Measurements from ENCODE around the gene DDX25.
"Not testable (repeated sequence)": the region's sequence is repeated elsewhere in the genome, so short reads cannot be mapped to it uniquely, and the experiment has no call there.

Gene DDX25

DNA sequence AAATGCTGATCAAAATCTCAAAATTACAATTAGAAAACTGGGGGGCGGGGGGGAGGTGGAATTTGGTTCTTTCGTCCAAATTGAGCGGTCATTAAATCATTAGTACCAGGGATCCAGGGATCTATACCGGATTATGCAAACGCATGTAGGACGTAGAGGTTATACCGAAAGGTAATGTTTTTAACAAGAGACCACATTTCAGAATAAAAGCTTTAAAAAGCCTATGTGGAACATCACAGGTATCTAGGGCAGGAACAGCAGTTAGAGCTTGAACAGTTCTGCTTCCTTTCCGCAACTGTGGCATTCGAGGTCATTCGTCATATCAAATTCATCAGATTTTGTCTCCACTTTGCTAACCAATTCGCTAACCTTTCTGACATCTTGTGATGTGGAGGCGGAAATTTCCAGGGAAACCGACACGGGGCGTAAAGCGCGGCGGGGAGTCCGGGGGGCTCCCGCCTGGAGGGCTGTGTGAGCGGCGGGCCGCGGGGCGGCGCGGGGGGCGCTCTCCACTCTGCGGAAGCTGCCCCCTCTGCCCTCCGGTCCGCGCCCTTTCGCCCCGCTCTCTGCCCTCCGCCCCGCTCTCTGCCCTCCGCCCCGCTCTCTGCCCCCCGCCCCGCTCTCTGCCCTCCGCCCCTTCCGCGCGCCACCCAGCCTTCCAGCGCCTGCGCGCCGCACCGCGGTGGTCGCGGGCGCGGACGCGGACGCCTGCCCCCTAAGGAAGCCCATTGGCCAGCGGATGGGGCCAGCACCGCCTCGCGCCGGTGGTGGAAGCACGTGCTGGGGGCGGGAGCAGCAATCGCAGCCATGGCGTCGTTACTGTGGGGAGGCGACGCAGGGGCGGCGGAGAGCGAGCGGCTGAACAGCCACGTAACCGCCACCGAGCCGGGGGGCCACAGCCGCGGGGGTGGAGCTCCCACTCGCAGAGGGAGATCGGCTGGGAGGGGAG lies at the start of gene DDX25:
Gene DDX25 (plus strand): TSS at position 798 of the 949 bp plus-strand sequence. CDS start 10 bp downstream, at position 808.
- DNase-seq = no peak

- DNase-seq = not testable (repeated sequence)
Observed at GRCh38 chr11:125857670-125858069, 46.6 kb upstream of the DDX25 start.

DNA sequence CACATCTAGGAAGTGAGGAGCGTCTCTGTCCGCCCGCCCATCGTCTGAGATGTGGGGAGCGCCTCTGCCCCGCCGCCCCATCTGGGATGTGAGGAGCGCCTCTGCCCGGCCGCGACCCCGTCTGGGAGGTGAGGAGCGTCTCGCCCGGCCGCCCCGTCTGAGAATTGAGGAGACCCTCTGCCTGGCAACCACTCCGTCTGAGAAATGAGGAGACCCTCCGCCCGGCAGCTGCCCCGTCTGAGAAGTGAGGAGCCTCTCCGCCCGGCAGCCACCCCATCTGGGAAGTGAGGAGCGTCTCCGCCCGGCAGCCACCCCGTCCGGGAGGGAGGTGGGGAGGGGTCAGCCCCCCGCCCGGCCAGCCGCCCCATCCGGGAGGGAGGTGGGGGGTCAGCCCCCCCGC lies 41.5 kb upstream of the DDX25 start:
- not testable (repeated sequence) for DNase-seq

DNA sequence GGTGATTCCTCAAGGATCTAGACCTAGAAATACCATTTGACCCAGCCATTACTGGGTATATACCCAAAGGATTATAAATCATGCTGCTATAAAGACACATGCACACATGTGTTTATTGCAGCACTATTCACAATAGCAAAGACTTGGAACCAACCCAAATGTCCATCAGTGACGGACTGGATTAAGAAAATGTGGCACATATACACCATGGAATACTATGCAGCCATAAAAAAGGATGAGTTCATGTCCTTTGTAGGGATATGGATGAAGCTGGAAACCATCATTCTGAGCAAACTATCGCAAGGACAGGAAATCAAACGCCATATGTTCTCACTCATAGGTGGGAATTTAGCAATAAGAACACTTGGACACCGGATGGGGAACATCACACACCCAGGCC lies 39.0 kb upstream of the DDX25 start:
- DNase-seq = not testable (repeated sequence)

- no peak for DNase-seq
Observed at GRCh38 chr11:125869521-125869920, 34.8 kb upstream of the DDX25 start.

GRCh38 chr11:125871391-125872137 lies 32.7 kb upstream of the DDX25 start:
- peak; percentile 26 for DNase-seq

DNA sequence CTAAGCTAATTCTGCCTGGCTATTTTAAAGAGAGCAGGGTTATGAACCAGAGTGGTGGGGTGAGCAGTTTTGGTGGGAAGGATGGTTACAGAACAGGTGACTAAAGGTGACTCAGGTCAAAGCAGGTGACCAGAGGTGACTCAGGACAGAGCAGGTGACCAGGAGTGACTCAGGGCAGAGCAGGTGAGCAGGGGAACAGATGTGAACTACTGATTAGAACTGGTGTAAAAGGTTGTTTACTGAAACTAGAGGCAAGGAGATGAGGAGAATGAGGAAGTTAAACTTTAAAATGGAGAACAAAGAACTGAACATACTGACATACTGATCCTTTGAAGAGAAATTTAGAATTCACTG lies 32.2 kb upstream of the DDX25 start:
- no peak for DNase-seq

GRCh38 chr11:125873881-125874555 lies 30.3 kb upstream of the DDX25 start:
- no peak for DNase-seq

DNA sequence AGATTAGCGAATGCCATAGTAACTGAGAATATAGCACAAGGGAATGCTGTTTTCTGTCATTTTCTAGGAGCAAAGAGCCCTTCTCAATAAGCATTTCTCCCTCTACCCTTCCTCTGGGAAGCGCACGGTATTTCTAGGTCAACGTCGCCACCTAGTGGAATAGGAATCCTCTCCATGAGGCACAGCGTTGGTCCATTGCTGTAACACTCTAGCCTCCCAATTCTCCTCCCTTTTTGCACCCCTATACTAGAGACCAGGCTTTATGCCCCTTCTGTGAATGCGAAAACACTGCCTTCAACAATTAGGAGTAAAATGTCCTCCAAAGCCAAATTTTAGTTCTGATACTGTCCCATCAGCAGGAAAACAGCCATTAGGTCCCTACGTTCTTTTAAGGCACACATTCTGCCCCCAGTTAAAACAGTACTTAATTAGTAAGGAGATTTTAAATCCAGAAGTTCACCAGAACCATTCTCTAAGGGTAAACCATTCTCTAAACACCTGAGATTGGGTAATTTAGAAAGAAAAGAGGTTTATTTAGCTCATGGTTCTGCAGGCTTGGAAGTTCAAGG lies 29.7 kb upstream of the DDX25 start:
- DNase-seq = peak; percentile 51

- DNase-seq = no peak
Observed at GRCh38 chr11:125881291-125881690, 23.0 kb upstream of the DDX25 start.

GRCh38 chr11:125883375-125883774 lies 20.9 kb upstream of the DDX25 start:
- DNase-seq = no peak

DNA sequence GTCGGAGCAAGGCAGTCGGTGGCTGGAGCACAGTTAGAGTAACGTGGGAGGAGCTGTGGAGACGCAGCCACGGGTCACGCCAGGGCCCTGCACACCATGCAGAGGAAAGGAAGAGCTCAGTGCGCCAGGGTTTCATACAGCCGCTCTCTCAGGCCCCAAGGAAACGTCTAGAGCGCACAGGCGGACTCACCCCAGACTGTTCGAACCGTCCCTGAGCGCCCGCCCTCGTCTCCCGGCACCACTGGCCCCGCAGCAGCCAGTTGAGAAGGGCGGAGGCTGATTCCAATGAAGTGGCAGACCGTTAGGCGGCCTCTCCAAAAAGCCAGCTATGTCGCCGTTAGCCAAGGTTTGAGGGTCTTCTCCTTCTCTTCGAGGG lies 17.3 kb upstream of the DDX25 start:
- peak; percentile 55 for DNase-seq

DNA sequence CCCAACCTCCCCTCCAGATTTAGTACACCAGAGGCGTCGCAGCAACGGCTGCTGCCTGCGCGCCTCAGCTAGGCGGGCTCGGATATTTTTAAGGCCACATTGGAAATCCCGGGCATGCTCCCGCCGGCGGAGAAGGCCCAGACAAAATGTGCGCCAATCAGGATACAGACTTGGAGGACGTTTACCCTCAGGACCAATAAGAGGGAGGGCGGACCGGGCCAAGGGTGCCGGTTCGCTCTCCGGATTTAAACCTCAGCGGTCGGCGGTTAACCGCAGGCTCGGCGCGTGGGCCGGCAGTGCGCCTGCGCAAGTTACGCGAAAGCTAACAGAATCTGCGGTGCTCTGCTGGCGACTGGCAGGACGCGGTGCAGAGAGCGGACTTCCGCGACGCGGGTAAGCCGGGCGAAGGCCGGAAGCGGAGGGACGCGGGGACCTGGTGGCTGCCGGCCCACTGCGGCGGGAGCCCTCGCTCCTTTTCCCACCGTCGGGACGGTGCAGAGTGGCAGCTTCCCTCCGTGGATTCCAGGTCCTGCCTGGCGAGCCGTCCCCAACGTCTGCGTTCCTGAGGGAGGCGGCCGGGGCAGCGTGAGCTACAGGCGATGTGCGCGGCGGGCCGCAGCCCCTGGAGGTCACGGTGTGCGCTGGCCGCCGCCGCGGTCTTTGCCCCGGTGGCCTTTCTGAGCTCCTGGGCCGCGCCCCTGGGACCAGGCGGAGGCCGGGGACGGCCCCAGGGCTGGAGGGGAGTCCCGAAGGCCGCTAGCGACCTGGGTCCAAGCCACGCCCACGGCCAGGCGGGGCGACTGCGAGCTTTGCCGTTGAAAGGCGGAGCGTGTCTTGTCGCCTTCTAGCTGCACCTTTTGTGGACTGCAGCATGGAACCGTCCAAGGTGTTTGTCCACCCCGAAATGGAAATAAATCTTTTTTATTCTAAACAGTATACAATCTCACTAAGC lies 16.7 kb upstream of the DDX25 start, which contains the start of gene HYLS1:
Gene HYLS1 (plus strand): TSS at position 296 of the 952 bp plus-strand sequence. CDS start 11,701 bp downstream, outside the sequence.
- DNase-seq = peak; percentile 95

- no peak for DNase-seq
Observed at GRCh38 chr11:125890447-125891100, 13.7 kb upstream of the DDX25 start.

DNA sequence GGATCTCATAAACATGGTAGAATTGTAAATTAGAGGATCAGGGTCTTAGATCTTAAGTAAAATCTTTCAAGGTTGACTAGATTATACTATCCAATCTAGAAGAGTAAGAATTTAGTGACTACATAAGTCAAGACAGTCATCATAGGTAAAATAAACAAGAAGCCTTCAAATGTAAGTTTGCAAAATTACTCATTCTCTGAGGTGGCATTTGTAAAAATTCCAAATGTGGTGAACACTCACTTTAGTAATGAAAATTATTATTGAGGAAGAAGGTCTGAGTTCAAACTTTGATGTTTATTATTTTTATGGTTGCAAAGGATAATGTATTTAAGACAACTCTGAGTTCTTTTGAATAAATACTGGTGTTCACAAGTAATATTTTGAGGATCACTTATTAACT lies 12.2 kb upstream of the DDX25 start:
- DNase-seq = no peak

DNA sequence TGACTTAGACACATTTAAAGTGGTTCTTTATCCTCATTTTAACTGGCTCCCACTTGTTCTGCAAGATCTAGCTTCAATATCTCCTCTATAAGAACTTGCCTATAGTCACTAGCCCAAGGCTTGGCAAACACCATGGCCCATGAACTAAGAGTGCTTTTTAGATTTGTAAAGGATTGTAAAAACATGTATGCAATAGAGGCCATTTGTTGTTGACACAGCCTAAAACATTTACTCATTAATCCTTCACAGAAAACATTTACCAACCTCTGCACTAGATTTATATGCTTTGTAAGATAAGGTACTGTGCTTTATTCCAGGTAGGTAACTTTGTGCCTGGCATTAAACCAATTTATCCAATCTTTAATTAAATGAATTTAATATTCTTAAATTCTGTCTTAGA lies 11.3 kb upstream of the DDX25 start:
- DNase-seq = no peak

- DNase-seq = no peak
Observed at GRCh38 chr11:125901872-125902271, 2.4 kb upstream of the DDX25 start.

DNA sequence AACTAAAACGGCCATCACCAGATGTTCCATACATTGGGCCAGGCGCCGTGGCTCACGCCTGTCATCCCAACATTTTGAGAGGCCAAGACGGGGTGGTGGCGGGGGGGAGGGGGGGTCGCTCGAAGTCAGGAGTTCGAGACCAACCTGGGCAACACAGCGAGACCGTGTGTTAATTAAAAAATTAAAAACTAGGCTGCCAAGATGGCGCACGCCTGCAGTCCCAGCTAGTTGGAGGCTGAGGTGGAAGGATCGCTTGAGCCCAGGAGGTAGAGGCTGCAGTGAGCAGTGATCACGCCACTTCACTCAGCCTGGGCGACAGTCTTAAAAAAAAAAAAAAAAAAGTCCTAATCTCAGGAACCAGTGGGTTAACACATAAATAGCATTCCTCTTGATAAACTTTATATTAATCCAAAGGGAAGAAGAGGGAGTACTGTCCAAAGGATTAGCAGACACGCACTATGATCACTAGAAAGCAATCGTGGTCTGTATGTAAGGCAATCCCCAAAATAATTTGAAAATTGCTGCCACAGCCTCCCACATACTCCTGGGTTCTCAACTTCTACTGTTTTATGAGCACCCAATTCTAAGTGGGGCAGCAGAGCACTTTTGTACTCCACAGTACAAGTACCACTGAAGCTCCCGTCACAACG lies 1.9 kb upstream of the DDX25 start:
- no peak for DNase-seq

DNA sequence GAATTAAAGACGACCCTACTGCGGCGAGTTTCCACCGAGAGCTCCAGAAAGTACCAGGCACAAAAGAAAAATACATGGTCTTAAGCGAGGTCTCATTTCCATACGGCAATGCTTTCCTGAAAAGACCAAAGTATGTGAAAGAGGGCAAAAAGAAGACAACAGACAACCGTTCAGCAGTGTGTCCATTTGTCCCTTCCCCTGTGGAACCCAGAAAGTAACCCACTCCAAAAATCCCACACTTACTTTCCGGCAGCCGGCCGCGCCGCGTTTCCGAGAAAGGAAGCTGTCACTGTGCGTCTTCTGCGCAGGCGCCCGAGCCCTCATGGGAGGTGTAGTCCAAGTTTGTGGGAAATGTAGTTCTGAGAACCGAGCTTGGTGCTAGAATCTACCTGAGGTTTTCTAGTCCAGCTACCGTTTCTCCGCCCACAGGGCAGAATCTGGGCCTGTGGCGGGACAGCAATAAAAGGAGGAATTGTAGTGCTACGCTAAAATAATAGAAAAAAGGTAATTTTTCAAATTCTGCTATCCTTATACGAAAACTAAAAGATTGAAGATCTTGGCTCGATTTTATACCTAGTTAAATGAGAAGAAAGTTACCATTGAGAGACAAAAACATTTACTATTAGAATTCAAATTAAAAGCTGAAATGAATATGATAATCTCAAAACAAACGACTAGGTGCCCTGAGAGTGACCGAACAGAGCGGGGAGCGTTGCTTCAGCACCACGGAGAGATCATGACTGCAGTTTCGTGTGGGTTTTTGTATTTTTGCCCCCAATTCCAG lies 1.2 kb upstream of the DDX25 start, which contains the start of gene PUS3:
Gene PUS3 (minus strand): TSS at position 280 of the 784 bp plus-strand sequence. CDS start 6,922 bp downstream, outside the sequence.
- peak; percentile 90 for DNase-seq

DNA sequence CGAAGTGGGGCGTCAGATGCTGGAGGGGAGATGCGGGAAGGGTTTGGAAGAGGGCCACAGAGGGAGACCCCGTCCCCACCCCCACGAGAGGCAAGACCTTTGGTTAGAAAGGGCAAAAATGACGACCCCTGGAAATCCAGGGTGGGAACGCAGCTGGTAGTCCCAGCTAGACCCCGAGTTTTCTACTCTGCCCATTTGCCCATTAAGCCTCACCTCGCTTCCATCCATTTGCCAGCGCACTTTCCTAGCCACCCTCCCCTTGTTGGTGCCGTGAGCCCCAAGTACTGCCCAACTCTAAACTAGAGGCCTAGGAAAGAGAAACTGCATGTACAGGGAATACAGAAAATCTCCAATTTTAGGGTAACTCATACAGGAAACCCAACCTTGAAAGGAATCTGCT lies 370 bp downstream of the DDX25 start:
- DNase-seq = no peak

Data from CD4-positive, alpha-beta T cell treated with Interleukin-6 for 4 hours (primary cell).